Erythroblast (primary cell): Measurements from ENCODE around the gene KLHL7.

Experiments used
- DNase-seq, 2 experiments: peaks; one replicate each; lab custom pipeline; 2025; lab: John Stamatoyannopoulos, UW
- GATA1 ChIP-seq: IDR thresholded peaks from 2 replicates; pipeline ENCODE4 v1.6.1; 2011; ENCODE audit warnings: low read depth, mild to moderate bottlenecking, control low read depth, low read length, moderate library complexity
- POLR2A ChIP-seq: IDR thresholded peaks from 2 replicates; pipeline ENCODE4 v1.6.1; 2011; ENCODE audit warnings: mild to moderate bottlenecking, low read length

KLHL7 gene, protein sequence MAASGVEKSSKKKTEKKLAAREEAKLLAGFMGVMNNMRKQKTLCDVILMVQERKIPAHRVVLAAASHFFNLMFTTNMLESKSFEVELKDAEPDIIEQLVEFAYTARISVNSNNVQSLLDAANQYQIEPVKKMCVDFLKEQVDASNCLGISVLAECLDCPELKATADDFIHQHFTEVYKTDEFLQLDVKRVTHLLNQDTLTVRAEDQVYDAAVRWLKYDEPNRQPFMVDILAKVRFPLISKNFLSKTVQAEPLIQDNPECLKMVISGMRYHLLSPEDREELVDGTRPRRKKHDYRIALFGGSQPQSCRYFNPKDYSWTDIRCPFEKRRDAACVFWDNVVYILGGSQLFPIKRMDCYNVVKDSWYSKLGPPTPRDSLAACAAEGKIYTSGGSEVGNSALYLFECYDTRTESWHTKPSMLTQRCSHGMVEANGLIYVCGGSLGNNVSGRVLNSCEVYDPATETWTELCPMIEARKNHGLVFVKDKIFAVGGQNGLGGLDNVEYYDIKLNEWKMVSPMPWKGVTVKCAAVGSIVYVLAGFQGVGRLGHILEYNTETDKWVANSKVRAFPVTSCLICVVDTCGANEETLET

DNA sequence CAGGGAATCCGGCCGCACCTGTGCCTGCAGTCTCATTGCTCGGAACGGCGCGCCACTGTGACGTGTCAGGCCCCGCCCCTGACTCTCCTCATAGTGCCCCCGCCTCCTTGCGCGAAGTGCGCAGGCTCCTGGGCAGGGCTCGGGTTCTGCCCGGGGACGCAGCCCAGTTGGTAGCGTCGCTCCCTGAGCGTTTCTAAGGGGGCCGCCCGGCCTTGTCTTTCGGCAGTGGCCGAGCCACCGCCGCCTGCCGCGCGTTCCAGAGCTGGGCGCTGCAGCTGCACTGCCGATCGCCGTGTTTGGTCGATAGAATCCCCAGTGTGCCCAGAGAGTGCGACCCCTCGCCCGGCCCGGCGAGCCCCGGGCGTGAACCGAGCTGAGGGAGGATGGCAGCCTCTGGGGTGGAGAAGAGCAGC is at the start of gene KLHL7:
Gene KLHL7 (plus strand): TSS at position 142 of the 413 bp plus-strand sequence. CDS start 242 bp downstream, at position 384.
- DNase-seq: peak; percentile 97 to 98
- TF ChIP-seq POLR2A: peak; percentile 96
- TF ChIP-seq GATA1: no peak

DNA sequence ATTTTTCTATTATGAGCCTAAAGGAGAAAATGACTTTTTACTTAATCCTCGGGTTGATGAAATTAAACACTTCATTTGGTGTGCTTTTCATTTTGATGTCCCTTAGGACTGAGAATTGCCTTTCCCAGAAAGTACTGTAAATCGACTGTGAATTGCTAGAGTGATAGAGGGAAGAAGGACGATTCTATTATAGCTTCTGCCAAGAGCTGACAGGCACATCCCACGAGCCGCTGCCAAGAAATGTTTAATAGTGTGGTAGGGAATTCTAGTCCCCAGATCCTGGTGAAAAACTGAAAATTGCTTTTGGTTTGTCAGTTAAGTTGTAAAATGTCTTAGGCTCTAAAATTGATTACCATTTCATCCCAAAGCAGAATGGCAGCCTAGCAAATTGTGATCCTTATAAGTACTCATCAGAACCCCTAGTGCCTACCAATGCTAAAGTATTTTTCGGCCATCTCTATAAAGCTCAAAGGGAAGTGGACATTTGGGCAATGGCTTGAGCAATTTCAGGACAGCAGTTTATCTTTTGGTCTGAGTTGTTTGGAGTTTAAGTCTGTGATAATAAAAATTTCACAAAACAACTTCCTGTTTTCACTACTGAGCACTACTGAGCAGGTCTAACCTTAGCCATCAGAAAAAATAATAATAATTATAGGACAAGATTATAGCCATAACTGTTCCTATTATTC is 47.0 kb upstream of the KLHL7 start:
- TF ChIP-seq POLR2A: no peak
- no peak for TF ChIP-seq GATA1
- DNase-seq: no peak

DNA sequence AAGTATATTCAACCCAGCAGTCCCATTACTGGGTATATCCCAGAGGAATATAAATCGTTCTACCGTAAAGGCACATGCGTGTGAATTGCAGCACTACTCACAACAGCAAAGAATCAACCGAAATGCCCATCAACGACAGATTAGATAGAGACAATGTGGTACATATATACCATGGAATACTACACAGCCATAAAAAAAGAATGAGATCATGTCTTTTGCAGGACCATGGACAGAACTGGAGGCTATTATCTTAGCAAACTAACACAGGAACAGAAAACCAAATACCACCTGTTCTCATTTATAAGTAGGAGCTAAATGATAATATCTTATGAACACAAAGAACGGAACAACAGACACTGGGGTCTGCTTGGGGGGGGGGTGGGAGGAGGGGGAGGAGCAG is 44.3 kb upstream of the KLHL7 start:
- TF ChIP-seq GATA1: no peak
- no peak for TF ChIP-seq POLR2A
- DNase-seq: no peak

DNA sequence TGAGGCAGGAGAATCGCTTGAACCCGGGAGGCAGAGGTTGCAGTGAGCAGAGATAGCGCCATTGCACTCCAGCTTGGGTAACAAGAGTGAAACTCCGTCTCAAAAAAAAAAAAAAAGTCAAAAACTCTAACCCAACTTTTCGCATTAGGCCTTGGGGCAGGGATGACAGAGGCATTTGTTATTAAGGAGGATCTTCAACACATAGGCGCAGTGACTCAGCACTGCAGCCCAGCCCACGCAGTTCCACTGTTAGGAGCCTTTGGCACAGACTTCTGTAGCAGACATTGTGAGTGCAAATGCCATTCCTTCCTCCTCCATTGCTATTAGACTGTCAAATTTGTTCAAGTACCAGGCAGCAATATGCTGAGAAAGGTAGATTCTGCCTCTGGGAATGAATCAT is 43.1 kb upstream of the KLHL7 start:
- no peak for TF ChIP-seq POLR2A
- no peak for TF ChIP-seq GATA1
- DNase-seq: no peak

DNA sequence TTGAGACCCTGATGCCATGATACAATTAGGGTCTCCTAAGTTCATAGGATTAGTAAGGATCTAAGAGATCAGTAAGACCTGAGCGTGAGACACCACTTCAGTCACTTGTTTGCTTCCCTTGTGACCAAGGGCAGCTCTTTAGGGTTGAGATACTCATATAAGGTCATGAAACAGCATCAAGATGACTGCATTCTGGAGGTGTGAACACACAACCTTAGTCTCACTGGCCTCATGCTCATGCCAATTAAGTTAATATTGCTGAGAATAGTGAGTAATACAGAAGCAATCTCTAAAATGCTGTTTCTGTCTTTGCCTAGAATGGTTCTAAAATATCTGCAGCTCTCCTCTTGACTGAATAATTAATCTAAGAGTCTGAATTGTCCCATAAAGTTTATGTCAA is 39.6 kb upstream of the KLHL7 start:
- TF ChIP-seq GATA1 (no peak), POLR2A (no peak)
- DNase-seq: no peak

DNA sequence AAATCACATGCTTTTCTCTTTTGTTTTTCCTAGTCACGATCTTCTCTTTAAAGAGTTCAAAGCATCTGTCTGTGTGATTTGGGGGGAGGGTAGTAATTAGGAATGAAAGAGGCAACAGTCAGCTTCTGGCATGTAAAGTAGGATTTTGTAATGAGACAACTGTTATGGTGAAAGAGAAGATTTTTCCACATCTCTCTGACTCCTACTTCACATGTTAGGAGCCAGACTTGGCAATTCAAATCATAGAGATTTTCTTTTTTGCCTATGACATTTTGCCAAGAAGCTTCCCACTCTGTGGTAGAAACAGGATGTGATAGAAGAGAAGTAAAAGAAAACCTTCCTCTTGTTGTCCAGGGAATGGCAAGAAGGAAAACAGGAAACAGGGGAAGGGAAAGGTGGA is 38.3 kb upstream of the KLHL7 start:
- TF ChIP-seq GATA1 (no peak), POLR2A (no peak)

DNA sequence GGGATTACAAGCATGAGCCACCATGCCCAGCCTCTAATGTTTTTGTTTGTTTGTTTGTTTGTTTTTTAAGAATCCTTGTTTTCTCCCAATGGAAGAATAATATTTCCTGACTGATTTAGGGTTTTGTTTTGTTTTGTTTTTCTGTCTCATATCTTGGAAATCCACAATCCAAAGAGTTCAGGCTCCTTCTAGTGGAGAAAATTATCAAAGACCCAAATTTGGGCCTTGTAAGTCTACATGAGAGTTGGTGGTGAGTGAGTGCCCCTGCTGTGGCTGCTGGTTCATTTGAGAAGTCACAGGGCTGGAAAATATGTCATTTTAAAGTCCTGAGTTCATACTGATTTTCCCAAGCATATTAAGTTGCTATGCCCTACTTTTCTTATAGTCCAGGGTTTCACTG is 33.5 kb upstream of the KLHL7 start:
- DNase-seq: no peak
- TF ChIP-seq POLR2A: no peak
- no peak for TF ChIP-seq GATA1

More for the DNA sequence above, 38.3 kb upstream of the KLHL7 start:
- no peak for DNase-seq

DNA sequence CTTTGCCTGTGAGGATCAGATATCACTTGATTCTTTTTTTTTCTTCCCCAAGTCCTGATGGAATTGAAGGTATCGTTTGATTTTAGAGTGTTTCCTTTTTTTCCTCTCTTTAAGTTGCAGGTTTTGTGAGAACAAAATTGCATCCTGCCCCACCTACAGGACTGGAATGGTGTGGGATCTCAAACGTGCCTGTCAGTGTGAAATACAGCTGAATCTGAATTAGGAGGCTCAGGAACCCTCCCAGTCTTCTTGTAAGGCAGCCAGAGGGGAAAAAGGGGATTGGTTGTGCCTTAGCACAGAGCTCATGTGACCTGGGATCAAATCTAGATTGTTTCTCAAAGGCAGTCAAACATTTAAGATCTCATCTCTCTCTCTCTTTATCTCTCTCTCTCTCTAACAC is 32.7 kb upstream of the KLHL7 start:
- no peak for TF ChIP-seq GATA1
- TF ChIP-seq POLR2A: no peak
- peak in 1 of 2 experiments; percentile 7 for DNase-seq

DNA sequence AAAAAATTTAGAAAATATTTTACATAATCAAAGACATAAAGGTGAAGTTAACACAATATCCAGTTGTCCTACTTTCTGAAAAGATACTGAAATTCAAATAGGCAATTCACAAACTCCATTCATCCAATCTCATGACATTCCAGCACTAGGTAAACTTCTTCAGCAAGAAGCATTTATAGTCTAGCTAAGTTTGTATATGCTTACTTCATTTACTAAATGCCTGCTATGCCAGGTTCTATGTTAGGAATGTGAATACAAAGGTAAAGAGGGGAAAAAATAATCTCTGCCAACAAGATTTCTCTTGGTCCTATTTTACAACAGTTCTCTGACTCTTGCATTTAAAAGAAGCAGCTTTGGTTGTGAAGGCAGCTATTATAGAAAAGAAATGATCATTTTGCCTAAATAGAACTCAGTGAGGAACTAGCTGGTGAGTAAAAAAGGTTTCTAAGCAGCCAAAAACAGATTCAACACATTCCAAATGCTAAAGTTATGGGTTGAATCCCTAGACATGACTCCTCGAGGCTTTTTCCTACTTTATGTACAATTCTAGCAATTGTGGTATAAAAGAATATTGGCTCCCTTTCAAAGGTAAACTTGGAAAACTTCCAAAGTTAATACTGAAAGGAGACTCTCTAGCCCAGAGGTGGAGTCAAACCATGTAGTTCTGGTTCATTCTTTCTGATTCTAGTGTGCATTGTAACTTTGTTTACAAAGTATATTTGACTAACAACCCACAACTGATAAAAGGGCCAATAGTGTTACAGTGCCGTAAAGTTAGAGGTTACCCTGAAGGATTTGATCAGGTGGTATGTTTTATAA is 30.9 kb upstream of the KLHL7 start:
- DNase-seq: no peak
- TF ChIP-seq GATA1 (no peak), POLR2A (no peak)

DNA sequence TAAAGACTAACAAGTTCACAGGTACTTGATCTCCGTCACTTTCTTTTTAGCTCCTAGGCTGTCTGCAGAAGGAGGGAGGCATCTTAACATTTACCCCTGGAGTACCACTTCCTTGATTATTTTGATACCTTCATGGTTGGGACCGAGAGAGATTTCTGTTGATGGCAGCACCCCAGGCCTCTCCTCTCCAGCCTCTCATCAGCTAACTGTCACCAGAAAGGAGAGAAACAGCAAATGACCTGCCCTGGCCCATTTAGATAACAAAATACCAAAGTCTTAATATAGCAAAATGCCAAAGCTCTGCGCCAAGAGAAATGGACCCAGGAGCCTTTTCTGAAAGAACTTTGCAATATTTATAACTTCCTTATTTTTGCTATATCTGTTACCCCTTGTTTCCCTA is 30.0 kb upstream of the KLHL7 start:
- TF ChIP-seq GATA1 (no peak), POLR2A (no peak)
- DNase-seq: no peak

DNA sequence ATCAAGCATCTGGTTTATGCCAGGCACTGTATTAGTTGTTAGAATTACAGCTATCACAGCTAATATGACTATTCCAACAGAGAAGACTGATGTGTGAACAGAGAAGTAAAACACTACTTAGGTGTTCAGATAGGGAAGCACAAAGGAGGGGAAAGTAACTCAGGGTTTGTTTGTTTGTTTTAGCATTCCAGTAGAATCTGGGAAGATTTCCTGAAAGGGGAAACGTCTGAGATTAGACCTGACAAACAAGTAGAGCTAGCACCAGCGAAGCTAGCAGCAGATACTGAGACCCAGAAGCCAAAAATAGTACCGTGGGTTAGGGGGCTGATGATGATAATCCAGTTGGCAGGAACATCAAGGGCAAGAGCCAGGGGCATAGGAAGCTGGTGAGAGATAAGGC is 28.8 kb upstream of the KLHL7 start:
- DNase-seq: no peak
- TF ChIP-seq GATA1: no peak
- no peak for TF ChIP-seq POLR2A

DNA sequence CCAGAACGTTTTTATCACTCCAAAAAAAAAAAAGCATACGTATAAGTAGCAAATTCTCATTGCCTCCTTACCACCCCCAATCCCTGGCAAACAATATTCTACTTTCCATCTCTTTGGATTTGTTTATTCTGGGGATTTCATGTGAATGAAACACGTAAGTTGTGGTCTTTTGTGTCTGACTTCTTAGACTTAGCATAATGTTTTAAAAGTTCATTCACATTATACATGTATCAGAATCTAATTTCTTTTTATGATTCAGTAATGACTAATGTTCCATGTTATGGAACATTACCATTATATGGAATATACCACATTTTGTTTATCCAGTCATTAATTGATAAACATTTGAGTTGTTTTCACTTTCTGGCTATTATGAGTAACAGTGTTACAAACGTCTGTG is 12.5 kb upstream of the KLHL7 start:
- TF ChIP-seq POLR2A: no peak
- no peak for TF ChIP-seq GATA1
- no peak for DNase-seq

DNA sequence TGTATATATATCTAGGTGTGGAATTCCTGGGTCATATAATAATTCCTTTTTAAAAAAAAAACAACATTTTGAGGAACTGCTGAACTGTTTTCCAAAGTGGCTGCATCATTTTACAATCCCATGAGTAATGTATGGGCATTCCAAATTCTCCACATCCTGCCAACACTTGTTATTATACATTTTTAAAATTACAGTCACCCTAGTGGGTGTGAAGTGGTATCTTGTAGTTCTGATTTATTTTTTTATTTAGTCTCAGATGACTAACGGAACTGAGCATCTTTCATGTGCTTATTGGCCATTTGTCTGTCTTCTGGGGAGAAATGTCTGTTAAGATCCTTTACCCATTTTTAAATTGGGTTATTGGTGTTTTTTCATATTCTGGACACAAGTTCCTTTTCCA is 12.0 kb upstream of the KLHL7 start:
- TF ChIP-seq POLR2A (no peak), GATA1 (no peak)
- no peak for DNase-seq
